Measurements from ENCODE around the gene HAND1.
A peak's percentile ranks its signal among the peaks of the same experiment; 100 is the strongest.
"Not testable (repeated sequence)": the region's sequence is repeated elsewhere in the genome, so short reads cannot be mapped to it uniquely, and the experiment has no call there.

The HAND1 gene

GRCh38 chr5:154478224-154478565, at the start of gene HAND1:
TSS of gene HAND1 (minus strand) at chr5:154478227. CDS start at chr5:154478008, 219 bp downstream.
- no peak for DNase-seq

GRCh38 chr5:154526231-154527226, 48.5 kb upstream of the HAND1 start:
- no peak for DNase-seq

GRCh38 chr5:154524859-154525258, 46.8 kb upstream of the HAND1 start:
- DNase-seq, result no peak

GRCh38 chr5:154524181-154524580, 46.2 kb upstream of the HAND1 start:
- DNase-seq, result no peak

- no peak for DNase-seq
These were observed 45.7 kb upstream of the HAND1 start for GRCh38 chr5:154523709-154524108.

GRCh38 chr5:154523104-154523503, 45.1 kb upstream of the HAND1 start:
- no peak for DNase-seq

GRCh38 chr5:154522284-154522683, 44.3 kb upstream of the HAND1 start:
- no peak for DNase-seq

GRCh38 chr5:154521756-154522155, 43.7 kb upstream of the HAND1 start:
- no peak for DNase-seq

GRCh38 chr5:154520861-154521453, 42.9 kb upstream of the HAND1 start:
- no peak for DNase-seq

GRCh38 chr5:154519359-154519758, 41.3 kb upstream of the HAND1 start:
- peak; percentile 26 for DNase-seq

- peak; percentile 83 for DNase-seq
These were observed 40.4 kb upstream of the HAND1 start for GRCh38 chr5:154518438-154518867.

GRCh38 chr5:154517810-154518437, 39.9 kb upstream of the HAND1 start:
- no peak for DNase-seq

GRCh38 chr5:154517181-154517580, 39.2 kb upstream of the HAND1 start:
- no peak for DNase-seq

- peak; percentile 21 for DNase-seq
These were observed 38.4 kb upstream of the HAND1 start for GRCh38 chr5:154516475-154516874.

- DNase-seq, result not testable (repeated sequence)
These were observed 37.5 kb upstream of the HAND1 start for GRCh38 chr5:154515488-154515887.

- DNase-seq, result no peak
These were observed 36.3 kb upstream of the HAND1 start for GRCh38 chr5:154514331-154514730.

GRCh38 chr5:154513669-154514084, 35.6 kb upstream of the HAND1 start:
- DNase-seq, result no peak

GRCh38 chr5:154511984-154512383, 34.0 kb upstream of the HAND1 start:
- no peak for DNase-seq

- no peak for DNase-seq
These were observed 31.9 kb upstream of the HAND1 start for GRCh38 chr5:154509784-154510555.

- DNase-seq, result no peak
These were observed 30.1 kb upstream of the HAND1 start for GRCh38 chr5:154508114-154508513.

GRCh38 chr5:154506716-154507080, 28.7 kb upstream of the HAND1 start:
- no peak for DNase-seq

- no peak for DNase-seq
These were observed 28.2 kb upstream of the HAND1 start for GRCh38 chr5:154506049-154506715.
